GM12878 (cell line): ENCODE data around the gene PARD6A. TPM values are rescaled to one million over a fixed set of nuclear protein-coding genes. Genes with fewer than 3 reads are reported as not detected.

Experiments
- CBFB ChIP-seq: IDR thresholded peaks from 2 replicates; pipeline ENCODE4 v1.6.1; 2016; ENCODE audit warnings: antibody characterized with exemption, low read depth
- E2F8 ChIP-seq: fragments of 450-650 bp; IDR thresholded peaks from 2 replicates; pipeline ENCODE4 v1.6.1; 2018; ENCODE audit warnings: mild to moderate bottlenecking, low read depth, moderate library complexity; ENCODE audit not compliant: partially characterized antibody
- ESRRA ChIP-seq: IDR thresholded peaks from 2 replicates; pipeline ENCODE4 v1.6.1; 2012; ENCODE audit warnings: mild to moderate bottlenecking, low read length, improper control_type of control experiment
- IRF5 ChIP-seq: fragments of 450-650 bp; IDR thresholded peaks from 2 replicates; pipeline ENCODE4 v1.6.1; 2017; ENCODE audit warnings: borderline replicate concordance
- JUNB ChIP-seq: IDR thresholded peaks from 2 replicates; pipeline ENCODE4 v1.6.1; 2016; ENCODE audit warnings: antibody characterized with exemption, mild to moderate bottlenecking
- MXI1 ChIP-seq: fragments of 150-350 bp; IDR thresholded peaks from 2 replicates; pipeline ENCODE4 v1.6.1; 2011; ENCODE audit warnings: low read depth, mild to moderate bottlenecking, inconsistent platforms, low read length, improper control_type of control experiment
- NR2C2 ChIP-seq: IDR thresholded peaks from 2 replicates; pipeline ENCODE4 v1.6.1; 2011; ENCODE audit warnings: borderline replicate concordance, low read depth; ENCODE audit not compliant: control insufficient read depth, insufficient read length
- POLR2AphosphoS2 ChIP-seq: IDR thresholded peaks from 2 replicates; pipeline ENCODE4 v1.6.1; 2011; ENCODE audit warnings: low read depth, mild to moderate bottlenecking, low read length, improper control_type of control experiment, moderate library complexity
- PRDM15 ChIP-seq: fragments of 450-650 bp; formaldehyde crosslinking; IDR thresholded peaks from 2 replicates; pipeline ENCODE4 v1.4.0; 2020; ENCODE audit warnings: mild to moderate bottlenecking, moderate library complexity
- RB1 ChIP-seq: fragments of 450-650 bp; formaldehyde crosslinking; IDR thresholded peaks from 2 replicates; pipeline ENCODE4 v1.6.1; 2017; ENCODE audit warnings: mild to moderate bottlenecking, borderline replicate concordance
- RELA ChIP-seq: fragments of 450-650 bp; IDR thresholded peaks from 2 replicates; pipeline ENCODE4 v1.8.0; 2014; ENCODE audit warnings: borderline replicate concordance; ENCODE audit not compliant: partially characterized antibody
- SMAD1 ChIP-seq: fragments of 450-650 bp; IDR thresholded peaks from 2 replicates; pipeline ENCODE4 v1.6.1; 2018; ENCODE audit warnings: mild to moderate bottlenecking, low read depth; ENCODE audit not compliant: partially characterized antibody
- SMAD5 ChIP-seq: IDR thresholded peaks from 2 replicates; pipeline ENCODE4 v1.6.1; 2016; ENCODE audit warnings: antibody characterized with exemption, low read depth
- SMARCA5 ChIP-seq: fragments of 450-650 bp; IDR thresholded peaks from 2 replicates; pipeline ENCODE4 v1.6.1; 2017; ENCODE audit warnings: mild to moderate bottlenecking
- SREBF2 ChIP-seq: IDR thresholded peaks from 2 replicates; pipeline ENCODE4 v1.6.1; 2012; ENCODE audit warnings: mild to moderate bottlenecking, low read length
- TCF12 ChIP-seq: IDR thresholded peaks from 2 replicates; pipeline ENCODE4 v1.6.1; 2011; ENCODE audit warnings: low read depth, mild to moderate bottlenecking, low read length
- USF2 ChIP-seq: IDR thresholded peaks from 2 replicates; pipeline ENCODE4 v1.6.1; 2011; ENCODE audit warnings: low read depth, low read length, improper control_type of control experiment, borderline replicate concordance
- ZNF217 ChIP-seq: fragments of 450-650 bp; IDR thresholded peaks from 2 replicates; pipeline ENCODE4 v1.6.1; 2017; ENCODE audit warnings: antibody characterized with exemption, mild to moderate bottlenecking
- ZNF622 ChIP-seq: fragments of 450-650 bp; IDR thresholded peaks from 2 replicates; pipeline ENCODE4 v1.6.1; 2017; ENCODE audit warnings: mild to moderate bottlenecking, inconsistent platforms
- ZSCAN29 ChIP-seq: fragments of 450-650 bp; IDR thresholded peaks from 2 replicates; pipeline ENCODE4 v1.6.1; 2017; ENCODE audit warnings: mild to moderate bottlenecking, moderate library complexity
- polyA plus RNA-seq, 11 experiments: library from polyadenylated mRNA; depleted of rRNA in 4 of 11; unstranded in 6 of 11; stranded (reverse) in 5 of 11; fragments of >200 nt; fragmentation: Nextera tagmentation in 4 of 11; fragmentation: Illumina TruSeq in 1 of 11; extraction: Ambion mirVana in 4 of 11; extraction: Trizol in 1 of 11; gene quantifications; 1 replicate in 1 of 11; 2 replicates in 10 of 11; pipeline versions ENCODE4 v1.2.1 to v1.2.3, GENCODE V29; 2011 to 2016; ENCODE audit warnings: inconsistent platforms in 2 of 11, missing spikeins in 2 of 11, low read depth in 1 of 11
- total RNA-seq, 4 experiments: library from RNA; depleted of rRNA in 3 of 4; stranded (reverse); fragments of >200 nt in 3 of 4; fragmentation: Illumina TruSeq in 1 of 4; extraction: Trizol in 1 of 4; gene quantifications; 2 replicates each; pipeline versions ENCODE4 v1.2.1 to v1.2.3, GENCODE V29; 2013 to 2021

Gene PARD6A
- total and polyA plus RNA-seq, 10 of the 15 experiments (the other 5 are each of a cell fraction or from before 2014, with no cell fraction given) = 0.42 to 10.1 (median 4.4) TPM

DNA sequence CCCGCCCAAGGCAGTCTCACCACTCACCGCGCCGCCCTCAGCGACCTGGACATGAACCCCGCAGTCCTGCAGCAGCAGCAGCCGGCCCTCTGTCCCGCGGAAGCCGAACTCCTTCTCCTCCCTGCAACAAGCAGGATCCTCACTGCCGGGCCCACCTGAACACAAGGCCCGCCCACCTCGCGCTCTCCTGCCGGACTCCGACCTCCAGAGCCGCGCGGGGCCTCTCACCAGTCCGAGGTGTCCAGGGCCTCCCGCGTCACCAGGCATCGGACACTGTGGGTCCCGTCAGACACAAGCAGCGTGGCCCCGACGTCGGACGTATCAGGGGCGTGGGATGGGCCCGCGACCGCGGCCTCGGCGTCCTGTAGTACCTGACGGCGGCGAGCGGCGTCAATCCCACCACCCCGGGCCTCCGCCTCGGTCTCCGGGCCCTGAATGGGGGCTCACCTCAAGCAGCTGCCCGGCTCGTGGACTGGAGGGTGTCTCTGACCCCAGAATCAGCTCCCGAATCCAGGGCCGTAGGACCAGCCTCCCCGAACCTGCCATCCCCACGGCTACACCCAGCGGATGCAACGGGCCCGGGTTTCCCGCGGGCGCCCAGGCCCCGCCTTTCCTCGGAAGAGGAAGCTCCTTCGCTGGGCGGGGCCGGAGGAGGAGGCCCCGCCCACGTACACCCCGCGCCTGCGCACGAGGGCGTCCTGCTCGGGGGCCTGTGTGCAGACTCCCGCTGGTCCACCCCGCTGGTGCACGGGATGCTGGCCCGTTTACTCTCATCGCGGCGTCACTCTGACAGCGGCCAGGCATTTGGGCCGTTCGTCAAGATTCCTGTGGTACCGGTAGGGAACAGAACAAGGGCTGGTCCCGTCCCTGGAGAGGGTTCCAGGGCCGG is 841 bp upstream of the PARD6A start, which contains the start of gene ACD (continued):
- TF ChIP-seq TCF12 (no peak), IRF5 (no peak), POLR2AphosphoS2 (0 out of 2 replicates have a peak, but pooled peaks have one; percentile 77), ZNF622 (no peak), ZNF217 (no peak), CBFB (no peak), MXI1 (peak; percentile 52), SMARCA5 (0 out of 2 replicates have a peak, but pooled peaks have one; percentile 84), ESRRA (no peak), SMAD1 (no peak), JUNB (no peak), PRDM15 (no peak), ZSCAN29 (no peak), SMAD5 (no peak), USF2 (no peak), NR2C2 (no peak), E2F8 (peak; percentile 71), RELA (peak; percentile 7), RB1 (peak; percentile 80; the same call in 1 of the 2 replicates), SREBF2 (no peak)
